Upper lobe of left lung (tissue), 4 donors: ENCODE data around the gene EEF1E1.

Source experiments
- POLR2AphosphoS5 ChIP-seq, 2 donors: sonication (generic); formaldehyde crosslinking; IDR thresholded peaks; one replicate each; pipeline ENCODE4 v1.5.1; 2017; ENCODE audit warnings: antibody characterized with exemption in 2 of 2
- TF ChIP-seq, protein P1 (sequence below), 6 experiments: fragments of 450-650 bp in 4 of 6; fragments of 200-600 bp in 2 of 6; sonication (generic) in 2 of 6; IDR thresholded peaks; one replicate each; pipeline ENCODE4 v1.5.1; 2016 to 2019; ENCODE audit warnings: antibody characterized with exemption in 6 of 6

DNA sequence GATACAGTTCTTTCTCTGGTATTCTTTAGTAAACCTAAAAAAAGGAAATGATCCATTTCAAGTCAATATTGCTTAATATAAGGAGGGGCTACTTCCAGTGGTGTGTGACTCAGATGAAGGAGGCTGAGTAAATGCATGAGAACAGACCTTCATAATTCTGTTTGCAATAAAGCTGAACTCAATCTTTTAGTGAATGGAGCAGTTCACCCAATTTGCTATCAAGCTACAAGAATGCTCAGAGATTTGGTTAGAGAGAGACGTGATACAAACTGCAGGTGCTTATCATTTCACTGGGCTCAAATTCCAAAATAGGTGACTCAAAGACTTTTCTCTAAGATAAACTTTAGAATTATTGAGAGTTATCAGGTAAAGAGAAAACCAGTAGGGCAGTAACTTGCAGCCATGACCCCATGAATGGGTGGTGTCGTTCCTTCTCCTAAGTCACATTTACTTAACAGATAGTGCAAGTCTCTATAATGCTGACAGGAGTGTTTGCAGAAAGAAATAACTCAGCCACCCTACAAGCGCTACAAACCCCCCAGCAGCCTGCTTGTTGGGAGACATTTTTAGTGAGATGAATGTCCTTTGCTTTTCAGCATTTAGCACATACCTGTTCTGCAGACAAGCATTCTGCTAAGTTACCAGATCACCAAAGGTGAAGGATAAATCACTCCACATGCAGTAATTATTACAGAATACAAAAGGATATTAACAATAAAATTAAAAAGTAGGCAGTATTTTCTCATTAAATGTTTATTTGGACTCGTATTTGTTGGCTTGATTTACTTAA is 21.8 kb downstream of the EEF1E1 start:
- TF ChIP-seq, protein P1, sequence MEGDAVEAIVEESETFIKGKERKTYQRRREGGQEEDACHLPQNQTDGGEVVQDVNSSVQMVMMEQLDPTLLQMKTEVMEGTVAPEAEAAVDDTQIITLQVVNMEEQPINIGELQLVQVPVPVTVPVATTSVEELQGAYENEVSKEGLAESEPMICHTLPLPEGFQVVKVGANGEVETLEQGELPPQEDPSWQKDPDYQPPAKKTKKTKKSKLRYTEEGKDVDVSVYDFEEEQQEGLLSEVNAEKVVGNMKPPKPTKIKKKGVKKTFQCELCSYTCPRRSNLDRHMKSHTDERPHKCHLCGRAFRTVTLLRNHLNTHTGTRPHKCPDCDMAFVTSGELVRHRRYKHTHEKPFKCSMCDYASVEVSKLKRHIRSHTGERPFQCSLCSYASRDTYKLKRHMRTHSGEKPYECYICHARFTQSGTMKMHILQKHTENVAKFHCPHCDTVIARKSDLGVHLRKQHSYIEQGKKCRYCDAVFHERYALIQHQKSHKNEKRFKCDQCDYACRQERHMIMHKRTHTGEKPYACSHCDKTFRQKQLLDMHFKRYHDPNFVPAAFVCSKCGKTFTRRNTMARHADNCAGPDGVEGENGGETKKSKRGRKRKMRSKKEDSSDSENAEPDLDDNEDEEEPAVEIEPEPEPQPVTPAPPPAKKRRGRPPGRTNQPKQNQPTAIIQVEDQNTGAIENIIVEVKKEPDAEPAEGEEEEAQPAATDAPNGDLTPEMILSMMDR (IDR thresholded peaks at IDR 0.05): no peak
- TF ChIP-seq POLR2AphosphoS5 (IDR thresholded peaks at IDR 0.05): no peak
